GM23248 (cell line): ENCODE measurements around the gene C2CD4C. TPM values are rescaled to one million over a fixed set of nuclear protein-coding genes. Genes with fewer than 3 reads are reported as not detected.

Source experiments
- DNase-seq: peaks from one replicate; pipeline ENCODE4 v3.0.0-alpha.2; 2015
- H2AFZ ChIP-seq: fragments of 200-600 bp; sonication (generic); 2 replicates; pipeline ENCODE4 v1.6.1; 2016; ENCODE audit warnings: antibody characterized with exemption
- H3F3A ChIP-seq: fragments of 200-600 bp; sonication (generic); 2 replicates; pipeline ENCODE4 v1.6.1; 2016; ENCODE audit warnings: mild to moderate bottlenecking, antibody characterized with exemption, mixed run types; ENCODE audit not compliant: insufficient read depth
- H3K27ac ChIP-seq: fragments of 200-600 bp; sonication (generic); 2 replicates; pipeline ENCODE4 v1.5.1; 2016; ENCODE audit warnings: mild to moderate bottlenecking
- H3K27me3 ChIP-seq: fragments of 200-600 bp; sonication (generic); replicated peaks from 2 replicates; pipeline ENCODE4 v1.6.1; 2016; ENCODE audit warnings: mild to moderate bottlenecking; ENCODE audit not compliant: insufficient read depth
- H3K36me3 ChIP-seq: fragments of 200-600 bp; sonication (generic); 2 replicates; pipeline ENCODE4 v1.6.1; 2016; ENCODE audit warnings: low read depth, mild to moderate bottlenecking
- H3K4me1 ChIP-seq: fragments of 200-600 bp; sonication (generic); 2 replicates; pipeline ENCODE4 v1.6.1; 2016; ENCODE audit warnings: mild to moderate bottlenecking; ENCODE audit not compliant: insufficient read depth
- H3K4me2 ChIP-seq: fragments of 200-600 bp; sonication (generic); one replicate; pipeline ENCODE4 v1.6.1; 2016; ENCODE audit warnings: mild to moderate bottlenecking; ENCODE audit not compliant: unreplicated experiment
- H3K4me3 ChIP-seq: fragments of 200-600 bp; sonication (generic); 2 replicates; pipeline ENCODE4 v1.5.1; 2016; ENCODE audit warnings: mild to moderate bottlenecking
- H3K79me2 ChIP-seq: fragments of 200-600 bp; sonication (generic); 2 replicates; pipeline ENCODE4 v1.6.1; 2016; ENCODE audit warnings: mild to moderate bottlenecking; ENCODE audit not compliant: insufficient read depth
- H3K9ac ChIP-seq: fragments of 200-600 bp; sonication (generic); 2 replicates; pipeline ENCODE4 v1.6.1; 2016; ENCODE audit warnings: mild to moderate bottlenecking
- H3K9me2 ChIP-seq: fragments of 200-600 bp; sonication (generic); 2 replicates; pipeline ENCODE4 v1.6.1; 2016; ENCODE audit warnings: mixed run types, mild to moderate bottlenecking, moderate library complexity; ENCODE audit not compliant: insufficient read depth
- H3K9me3 ChIP-seq: fragments of 200-600 bp; sonication (generic); one replicate; pipeline ENCODE4 v1.6.1; 2017; ENCODE audit warnings: low read depth
- H4K20me1 ChIP-seq: fragments of 200-600 bp; sonication (generic); 2 replicates; pipeline ENCODE4 v1.6.0; 2016; ENCODE audit not compliant: insufficient read depth
- EZH2 ChIP-seq: fragments of 200-600 bp; sonication (generic); IDR thresholded peaks from 2 replicates; pipeline ENCODE4 v1.6.1; 2018; ENCODE audit warnings: antibody characterized with exemption, mild to moderate bottlenecking; ENCODE audit not compliant: insufficient read depth, poor library complexity, severe bottlenecking
- EZH2phosphoT487 ChIP-seq: fragments of 200-600 bp; sonication (generic); IDR thresholded peaks from 2 replicates; pipeline ENCODE4 v1.6.1; 2018; ENCODE audit warnings: antibody characterized with exemption, moderate library complexity, mild to moderate bottlenecking, low read depth; ENCODE audit not compliant: insufficient read depth
- WGBS, 2 experiments: methylation state at CpG; one replicate each; pipeline ENCODE4 v1.1.6; 2015 to 2017; ENCODE audit warnings: low lambda C conversion rate in 2 of 2, low coverage in 1 of 2; ENCODE audit errors: missing lambda C conversion rate in 2 of 2; 5-methylcytosine and 5-hydroxymethylcytosine counted together
- in situ Hi-C: fragments of 300-500 bp; cut with MboI; formaldehyde crosslinking; loops from 2 replicates; pipeline ENCODE4 v1.15.0; 2020
- polyA plus RNA-seq: library from polyadenylated mRNA; unstranded; fragments of >200 nt; fragmentation: Nextera tagmentation; extraction: Ambion mirVana; gene quantifications from 2 replicates; pipeline ENCODE4 v1.2.1, GENCODE V29; 2016
- total RNA-seq: library from RNA; depleted of rRNA; stranded (reverse); fragments of >200 nt; shearing (Covaris generic); gene quantifications from 2 replicates; pipeline ENCODE4 v1.2.3, GENCODE V29; 2014

C2CD4C gene
- total and polyA plus RNA-seq, 2 experiments from 2014 or later = 0.05 to 0.32 TPM

DNA sequence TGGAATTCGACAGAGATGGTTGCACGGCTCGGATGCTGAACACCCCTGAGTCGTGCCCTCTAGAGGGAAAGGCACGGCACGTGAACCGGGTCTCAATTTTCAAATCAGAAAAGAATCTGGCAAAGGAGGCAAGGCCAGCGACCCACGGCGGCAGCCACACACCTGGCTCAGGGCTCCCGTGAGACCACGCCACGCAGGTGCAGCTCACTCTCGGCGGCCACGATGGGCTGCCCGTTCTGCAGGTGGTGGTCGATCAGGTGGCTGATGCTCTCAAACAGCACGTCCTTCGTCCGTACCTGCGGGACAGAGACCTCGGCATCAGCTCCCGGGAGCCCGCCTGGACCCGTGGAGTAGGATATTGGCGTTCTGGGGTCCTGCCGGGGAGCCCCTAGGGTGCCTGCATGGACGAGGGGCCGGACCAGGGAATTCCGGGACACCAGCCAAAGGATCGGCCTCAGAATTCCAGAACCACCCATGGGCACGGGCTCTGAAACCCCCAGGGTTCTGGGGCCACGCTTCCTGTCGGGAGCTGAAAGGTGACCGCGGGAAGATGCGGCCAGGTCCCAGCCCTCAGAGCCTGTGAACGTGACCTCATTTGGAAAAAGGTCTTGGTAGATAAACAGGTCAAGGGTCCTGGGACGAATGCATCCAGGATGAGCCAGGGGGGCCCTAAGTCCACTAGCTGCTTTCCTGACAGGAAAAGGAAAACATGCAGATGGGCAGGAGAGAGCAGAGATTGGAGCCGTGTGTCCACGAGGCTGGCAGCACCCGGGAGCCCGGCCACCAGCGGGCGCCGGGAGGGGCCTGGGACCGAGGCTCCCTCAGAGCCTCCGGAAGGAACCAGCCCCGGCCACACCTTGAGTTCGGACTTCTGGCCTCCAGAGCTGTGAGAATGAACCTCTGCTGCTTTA is 10.1 kb upstream of the C2CD4C start:
- H3K9ac ChIP-seq = no peak overlapping the region
- no peaks in the 10 kb centered on the region for H3K9me2 ChIP-seq
- no peak overlapping the region for H3K27ac ChIP-seq
- H3K36me3 ChIP-seq = no peaks in the 10 kb centered on the region
- DNase-seq = no peak
- no peaks in the 10 kb centered on the region for H3K79me2 ChIP-seq
- in situ Hi-C loops = no loop called here
- no peak overlapping the region for H3K4me2 ChIP-seq
- TF ChIP-seq EZH2phosphoT487 = no peak
- no peak for TF ChIP-seq EZH2
- no peak overlapping the region for H3K4me3 ChIP-seq
- WGBS, 2 experiments = 79 to 81% methylated on average over 40 to 51 of the region's 51 CpGs
- no peaks in the 10 kb centered on the region; the same call in 1 of the 2 replicates for H3K27me3 ChIP-seq
- H3K4me1 ChIP-seq = no peaks in the 10 kb centered on the region
- no peaks in the 10 kb centered on the region for H3K9me3 ChIP-seq
- H4K20me1 ChIP-seq = no peaks in the 10 kb centered on the region
- no peaks in the 10 kb centered on the region for H3F3A ChIP-seq
- no peak overlapping the region for H2AFZ ChIP-seq

DNA sequence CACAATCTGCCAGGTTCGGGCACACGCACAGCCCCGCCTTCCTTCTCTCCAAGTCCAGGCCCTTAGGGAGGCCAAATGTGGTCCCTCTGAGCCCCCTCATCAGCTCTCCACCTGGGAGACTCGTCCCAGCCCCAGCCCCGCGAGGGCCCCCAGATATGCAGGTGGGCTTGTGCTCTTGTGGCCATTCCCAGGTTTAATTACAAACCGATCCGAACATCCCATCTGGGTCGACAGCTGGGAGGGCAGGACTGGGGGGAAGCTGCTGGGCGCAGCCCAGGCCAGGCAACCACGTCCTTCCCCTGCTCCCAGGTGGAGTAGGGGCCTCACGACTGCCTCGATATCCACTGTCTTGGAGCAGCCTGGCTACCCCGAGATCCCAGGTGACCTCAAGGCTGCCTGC is 7.5 kb upstream of the C2CD4C start:
- Histone ChIP-seq H3K9me2 (no peaks in the 10 kb centered on the region), H3K36me3 (no peaks in the 10 kb centered on the region), H3K9me3 (no peaks in the 10 kb centered on the region), H3K27ac (no peak overlapping the region), H3K9ac (no peak overlapping the region), H3K4me2 (no peak overlapping the region), H3K4me3 (no peak overlapping the region), H4K20me1 (no peaks in the 10 kb centered on the region), H3F3A (no peaks in the 10 kb centered on the region), H2AFZ (no peak overlapping the region), H3K4me1 (no peaks in the 10 kb centered on the region), H3K79me2 (no peaks in the 10 kb centered on the region), H3K27me3 (no peaks in the 10 kb centered on the region; the same call in 1 of the 2 replicates)
- no peak for TF ChIP-seq EZH2
- TF ChIP-seq EZH2phosphoT487 = no peak
- WGBS, 2 experiments = 69 to 72% methylated on average over 14 of the region's 14 CpGs
- in situ Hi-C loops = no loop called here
- DNase-seq = no peak

DNA sequence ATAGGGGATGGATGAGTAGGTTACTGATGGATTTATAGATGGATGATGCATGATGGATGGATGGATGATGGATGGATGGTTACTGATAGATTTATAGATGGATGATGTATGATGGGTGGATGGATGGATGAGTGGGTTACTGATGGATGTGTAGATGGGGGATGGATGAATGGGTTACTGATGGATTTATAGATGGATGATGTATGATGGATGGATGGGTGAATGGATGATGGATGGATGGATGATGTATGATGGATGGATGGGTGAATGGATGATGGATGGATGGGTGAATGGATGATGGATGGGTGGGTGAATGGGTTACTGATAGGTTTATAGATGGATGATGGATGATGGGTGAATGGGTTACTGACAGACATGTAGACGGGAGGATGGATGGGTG is 6.3 kb upstream of the C2CD4C start:
- no peaks in the 10 kb centered on the region for H3F3A ChIP-seq
- no peak overlapping the region for H3K9ac ChIP-seq
- no peak overlapping the region for H3K27ac ChIP-seq
- in situ Hi-C loops = no loop called here
- WGBS, 2 experiments = 76 to 91% methylated on average over 1 of the region's 1 CpG
- H3K79me2 ChIP-seq = no peaks in the 10 kb centered on the region
- DNase-seq = no peak
- TF ChIP-seq EZH2phosphoT487 = no peak
- no peak for TF ChIP-seq EZH2
- no peak overlapping the region for H2AFZ ChIP-seq
- no peaks in the 10 kb centered on the region for H3K9me2 ChIP-seq
- H4K20me1 ChIP-seq = no peaks in the 10 kb centered on the region
- peaks cover 2% of the 10 kb centered on the region; the same call in 1 of the 2 replicates for H3K27me3 ChIP-seq
- H3K4me2 ChIP-seq = no peak overlapping the region
- no peaks in the 10 kb centered on the region for H3K4me1 ChIP-seq
- no peak overlapping the region for H3K4me3 ChIP-seq
- H3K36me3 ChIP-seq = no peaks in the 10 kb centered on the region
- no peaks in the 10 kb centered on the region for H3K9me3 ChIP-seq

DNA sequence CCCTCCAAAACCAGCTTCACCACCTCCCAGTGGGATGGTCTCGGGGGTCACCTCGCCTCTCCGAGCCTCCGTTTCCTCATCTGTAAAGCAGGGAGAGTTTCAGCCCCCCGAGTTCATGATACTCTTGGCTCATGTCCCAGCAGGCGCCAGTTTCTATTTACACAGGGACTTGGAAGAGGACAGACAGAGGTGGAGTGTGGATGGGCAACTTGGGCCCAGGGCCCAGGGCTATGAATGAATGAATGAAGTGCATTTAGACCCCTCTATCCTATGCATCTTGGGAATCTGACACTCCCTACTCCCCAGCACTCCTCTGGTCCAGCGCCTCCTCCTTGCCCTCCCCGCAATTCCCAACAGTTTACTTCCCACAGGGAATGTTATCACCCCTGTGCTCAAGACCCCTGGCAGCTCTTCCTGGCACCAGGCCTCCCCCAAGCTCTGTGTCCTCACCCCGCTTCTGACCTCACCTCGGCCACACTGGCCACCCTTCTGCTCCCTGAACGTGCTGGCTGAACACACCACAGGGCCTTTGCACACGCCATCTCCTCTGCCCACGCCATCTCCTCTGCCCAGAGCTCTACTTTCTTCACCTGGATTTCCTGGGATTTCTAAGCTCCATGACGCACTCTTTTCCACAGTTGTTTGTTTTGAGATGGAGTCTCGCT is 4.9 kb upstream of the C2CD4C start:
- WGBS, 2 experiments = 64 to 67% methylated on average over 15 of the region's 15 CpGs
- no peak overlapping the region for H3K4me2 ChIP-seq
- no peaks in the 10 kb centered on the region for H3K4me1 ChIP-seq
- no peaks in the 10 kb centered on the region for H3F3A ChIP-seq
- H4K20me1 ChIP-seq = no peaks in the 10 kb centered on the region
- in situ Hi-C loops = no loop called here
- H2AFZ ChIP-seq = no peak overlapping the region
- no peak overlapping the region for H3K27ac ChIP-seq
- peaks cover 14% of the 10 kb centered on the region for H3K27me3 ChIP-seq
- TF ChIP-seq EZH2phosphoT487 = no peak
- no peak for TF ChIP-seq EZH2
- no peaks in the 10 kb centered on the region for H3K9me2 ChIP-seq
- no peak overlapping the region for H3K9ac ChIP-seq
- H3K79me2 ChIP-seq = no peaks in the 10 kb centered on the region
- H3K36me3 ChIP-seq = no peaks in the 10 kb centered on the region
- no peak for DNase-seq
- H3K4me3 ChIP-seq = no peak overlapping the region
- no peaks in the 10 kb centered on the region for H3K9me3 ChIP-seq
